Type B pancreatic cell (in vitro differentiated cells): ENCODE measurements around the gene GTF2H1. TPM values are rescaled to one million over a fixed set of nuclear protein-coding genes. Genes with fewer than 3 reads are reported as not detected.

Experiments used
- DNase-seq: peaks from one replicate; pipeline ENCODE4 v3.0.0; 2021; ENCODE audit warnings: mixed read lengths; ENCODE audit not compliant: unreplicated experiment; ENCODE audit errors: extremely low spot score
- H3K27ac Mint-ChIP-seq: 2 replicates; pipeline ENCODE4 v1.8.0; 2021; ENCODE audit warnings: mild to moderate bottlenecking, mixed read lengths
- H3K27me3 Mint-ChIP-seq: 2 replicates; pipeline ENCODE4 v1.8.0; 2021; ENCODE audit warnings: mixed read lengths
- H3K36me3 Mint-ChIP-seq: 2 replicates; pipeline ENCODE4 v1.8.0; 2021; ENCODE audit warnings: mixed read lengths
- H3K4me1 Mint-ChIP-seq: one replicate; pipeline ENCODE4 v1.8.0; 2021; ENCODE audit warnings: mixed read lengths; ENCODE audit not compliant: unreplicated experiment
- H3K4me3 Mint-ChIP-seq: 2 replicates; pipeline ENCODE4 v1.8.0; 2021; ENCODE audit warnings: mild to moderate bottlenecking, mixed read lengths
- H3K9me3 Mint-ChIP-seq: 2 replicates; pipeline ENCODE4 v1.8.0; 2021; ENCODE audit warnings: mixed read lengths
- CTCF ChIP-seq: fragments of 200-600 bp; sonication (generic); conservative IDR thresholded peaks from 2 replicates; pipeline ENCODE4 v1.5.0; 2021; ENCODE audit warnings: antibody characterized with exemption, mild to moderate bottlenecking
- microRNA-seq: library from miRNA; unstranded; fragments of <30 nt; microRNA quantifications from one replicate; pipeline ENCODE4, GENCODE V29; 2020
- total RNA-seq: library from RNA; stranded (reverse); gene quantifications from 2 replicates; pipeline ENCODE4 v1.2.1, GENCODE V29; 2021; ENCODE audit warnings: low replicate concordance

Gene GTF2H1
- total RNA-seq, 1 donor from 2014 or later, result 41.6 TPM

GRCh38 chr11:18416459-18416858 is 94.1 kb downstream of the GTF2H1 start:
- H3K36me3 Mint-ChIP-seq, result no peaks in the 10 kb centered on the region
- no peak overlapping the region for H3K4me3 Mint-ChIP-seq
- no peak for TF ChIP-seq CTCF
- H3K27me3 Mint-ChIP-seq, result no peaks in the 10 kb centered on the region
- DNase-seq, result no peak
- no peak overlapping the region for H3K27ac Mint-ChIP-seq
- H3K9me3 Mint-ChIP-seq, result peaks cover 4% of the 10 kb centered on the region
- peaks cover 5% of the 10 kb centered on the region for H3K4me1 Mint-ChIP-seq

Small RNA genes lying within 50 kb of the gene (microRNA-seq; reads per million reads assigned to microRNA genes)
- not detected for gene MIR3159

Other genes with a start within 250 kb of the GTF2H1 start
- 19.8 and 29.9 TPM in 2 replicates for gene SAAL1, start 216.5 kb upstream of the GTF2H1 start, total RNA-seq
- gene MRGPRX3, start 190.0 kb upstream of the GTF2H1 start, total RNA-seq, result not detected in 2 replicates
- gene MRGPRX4, start 149.7 kb upstream of the GTF2H1 start, total RNA-seq, result not detected in 2 replicates
- gene SAA4, start 85.8 kb upstream of the GTF2H1 start, total RNA-seq, result not detected in 2 replicates
- not detected in 2 replicates for gene SAA2, start 73.9 kb upstream of the GTF2H1 start, total RNA-seq
- gene SAA1, start 56.3 kb upstream of the GTF2H1 start, total RNA-seq, result not detected in 2 replicates
- gene HPS5, start 427 bp upstream of the GTF2H1 start, total RNA-seq, result 18.1 and 18.9 TPM in 2 replicates
- 147 and 173 TPM in 2 replicates for gene LDHA, start 72.0 kb downstream of the GTF2H1 start, total RNA-seq
- 0.63 and 1.1 TPM in 2 replicates for gene LDHC, start 89.8 kb downstream of the GTF2H1 start, total RNA-seq
- gene LDHAL6A, start 133.3 kb downstream of the GTF2H1 start, total RNA-seq, result not detected in 2 replicates
- gene TSG101, start 204.4 kb downstream of the GTF2H1 start, total RNA-seq, result 54.4 and 60.6 TPM in 2 replicates